BE2C (cell line): Measurements from ENCODE around the gene GLB1L2.

Experiments
- DNase-seq: peaks from one replicate; pipeline ENCODE4 v3.0.0-alpha.2; 2020
- H3K27me3 ChIP-seq: fragments of 250-450 bp; sonication (Bioruptor Pico); 2 replicates; pipeline ENCODE4 v1.5.1; 2020; ENCODE audit warnings: mild to moderate bottlenecking
- H3K36me3 ChIP-seq: fragments of 250-450 bp; sonication (Bioruptor Pico); 2 replicates; pipeline ENCODE4 v1.5.1; 2020; ENCODE audit warnings: mild to moderate bottlenecking
- H3K4me1 ChIP-seq: fragments of 250-450 bp; sonication (Bioruptor Pico); 2 replicates; pipeline ENCODE4 v1.5.1; 2020
- H3K4me3 ChIP-seq: 2 replicates; pipeline ENCODE4 v1.5.1; 2011; ENCODE audit warnings: low read depth, low read length
- H3K9me3 ChIP-seq: fragments of 250-450 bp; sonication (Bioruptor Pico); 2 replicates; pipeline ENCODE4 v1.5.1; 2020
- TF ChIP-seq, protein P1 (sequence below): IDR thresholded peaks from 2 replicates; pipeline ENCODE4 v1.5.1; 2012; ENCODE audit warnings: mild to moderate bottlenecking, low read depth, low read length

The GLB1L2 gene

DNA sequence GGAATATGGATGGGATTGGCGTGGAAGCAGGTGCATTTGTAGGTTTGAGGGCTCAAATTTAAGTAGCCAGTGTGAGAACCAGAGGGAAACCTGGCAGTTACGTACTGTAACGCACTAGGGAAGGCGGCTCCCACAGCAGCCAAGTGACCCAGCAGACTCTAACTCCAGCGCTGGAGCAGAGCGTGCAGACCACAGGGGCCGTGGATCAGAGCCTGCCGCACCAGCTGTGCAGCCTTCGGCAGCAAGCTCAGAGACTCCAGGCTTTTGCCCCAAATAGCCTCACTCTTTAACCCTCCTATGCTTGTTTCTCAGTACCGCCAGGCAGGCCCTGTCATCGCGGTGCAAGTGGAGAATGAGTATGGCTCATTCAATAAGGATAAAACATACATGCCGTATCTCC lies 43.3 kb upstream of the GLB1L2 start:
- TF ChIP-seq, protein P1, sequence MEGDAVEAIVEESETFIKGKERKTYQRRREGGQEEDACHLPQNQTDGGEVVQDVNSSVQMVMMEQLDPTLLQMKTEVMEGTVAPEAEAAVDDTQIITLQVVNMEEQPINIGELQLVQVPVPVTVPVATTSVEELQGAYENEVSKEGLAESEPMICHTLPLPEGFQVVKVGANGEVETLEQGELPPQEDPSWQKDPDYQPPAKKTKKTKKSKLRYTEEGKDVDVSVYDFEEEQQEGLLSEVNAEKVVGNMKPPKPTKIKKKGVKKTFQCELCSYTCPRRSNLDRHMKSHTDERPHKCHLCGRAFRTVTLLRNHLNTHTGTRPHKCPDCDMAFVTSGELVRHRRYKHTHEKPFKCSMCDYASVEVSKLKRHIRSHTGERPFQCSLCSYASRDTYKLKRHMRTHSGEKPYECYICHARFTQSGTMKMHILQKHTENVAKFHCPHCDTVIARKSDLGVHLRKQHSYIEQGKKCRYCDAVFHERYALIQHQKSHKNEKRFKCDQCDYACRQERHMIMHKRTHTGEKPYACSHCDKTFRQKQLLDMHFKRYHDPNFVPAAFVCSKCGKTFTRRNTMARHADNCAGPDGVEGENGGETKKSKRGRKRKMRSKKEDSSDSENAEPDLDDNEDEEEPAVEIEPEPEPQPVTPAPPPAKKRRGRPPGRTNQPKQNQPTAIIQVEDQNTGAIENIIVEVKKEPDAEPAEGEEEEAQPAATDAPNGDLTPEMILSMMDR = no peak
- H3K4me3 ChIP-seq = no peak overlapping the region
- H3K27me3 ChIP-seq = no peaks in the 10 kb centered on the region
- H3K9me3 ChIP-seq = no peaks in the 10 kb centered on the region
- DNase-seq = no peak
- no peaks in the 10 kb centered on the region for H3K36me3 ChIP-seq
- no peaks in the 10 kb centered on the region for H3K4me1 ChIP-seq

DNA sequence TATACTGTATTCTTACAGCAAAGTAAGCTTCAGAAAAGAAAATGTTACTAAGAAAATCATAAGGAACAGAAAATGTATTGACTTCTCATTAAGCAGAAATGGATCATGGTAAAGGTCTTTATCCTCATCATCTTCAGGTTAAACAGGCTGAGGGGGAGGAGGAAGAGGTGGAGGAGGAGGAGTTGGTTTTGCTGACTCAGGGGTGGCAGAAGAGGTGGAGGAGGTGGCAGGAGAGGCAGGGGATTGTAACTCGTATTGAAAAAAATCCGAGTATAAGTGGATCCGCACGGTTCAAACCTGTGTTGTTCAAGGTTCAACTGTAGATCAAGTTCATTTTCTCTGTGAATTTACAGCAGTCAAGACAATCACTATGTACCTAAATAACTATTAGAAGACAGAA lies 42.6 kb upstream of the GLB1L2 start:
- no peak for DNase-seq
- no peaks in the 10 kb centered on the region for H3K4me1 ChIP-seq
- H3K4me3 ChIP-seq = no peak overlapping the region
- TF ChIP-seq, protein P1 = no peak
- no peaks in the 10 kb centered on the region for H3K9me3 ChIP-seq
- H3K27me3 ChIP-seq = no peaks in the 10 kb centered on the region
- no peaks in the 10 kb centered on the region for H3K36me3 ChIP-seq

DNA sequence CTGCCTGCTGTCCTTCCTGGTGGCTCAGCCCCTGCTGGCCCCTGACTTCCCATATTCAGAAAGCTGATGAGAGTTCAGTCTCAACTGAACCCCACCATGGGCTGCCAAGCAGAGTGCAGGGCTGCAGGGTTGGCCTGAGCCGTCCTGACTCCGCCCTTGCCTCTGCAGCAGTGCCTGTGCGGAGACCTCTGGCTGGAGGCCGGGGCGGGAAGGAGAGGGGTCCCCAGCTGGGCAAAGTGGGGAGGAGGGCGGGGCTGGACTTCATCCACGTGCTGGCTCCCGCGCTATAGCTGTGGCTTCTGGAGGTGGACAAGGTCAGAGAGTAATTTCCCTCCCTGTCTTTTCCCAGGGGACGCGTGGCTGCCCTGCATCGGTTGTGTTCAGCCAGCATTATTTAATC lies 42.0 kb upstream of the GLB1L2 start:
- Histone ChIP-seq H3K27me3 (0 out of 2 replicates have a peak, but pooled peaks cover 3% of the 10 kb centered on the region), H3K9me3 (no peaks in the 10 kb centered on the region), H3K36me3 (no peaks in the 10 kb centered on the region), H3K4me1 (no peaks in the 10 kb centered on the region), H3K4me3 (no peak overlapping the region)
- TF ChIP-seq, protein P1 = no peak
- DNase-seq = no peak

DNA sequence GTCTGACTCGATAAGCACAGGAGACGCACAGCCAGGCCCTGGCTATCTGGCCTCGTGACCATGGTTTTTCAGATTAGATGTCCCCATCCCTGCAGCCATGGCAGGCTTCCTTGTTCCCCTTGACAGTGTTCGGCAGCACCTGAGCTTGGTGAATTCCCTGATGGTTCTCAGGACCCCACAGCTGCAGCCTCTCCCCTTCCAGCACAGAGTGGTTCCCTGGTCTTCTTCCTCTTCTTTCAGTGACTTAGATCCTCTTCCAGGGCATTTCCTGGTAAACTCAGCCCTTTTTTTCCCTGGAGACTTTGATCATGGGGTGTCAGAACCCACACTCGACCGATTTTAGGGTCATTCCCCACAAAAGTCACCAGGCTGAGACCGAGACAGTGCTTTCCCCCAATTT lies 41.1 kb upstream of the GLB1L2 start:
- DNase-seq = no peak
- Histone ChIP-seq H3K9me3 (no peaks in the 10 kb centered on the region), H3K4me1 (no peaks in the 10 kb centered on the region), H3K4me3 (no peak overlapping the region), H3K36me3 (no peaks in the 10 kb centered on the region), H3K27me3 (0 out of 2 replicates have a peak, but pooled peaks cover 5% of the 10 kb centered on the region)
- TF ChIP-seq, protein P1 = no peak

DNA sequence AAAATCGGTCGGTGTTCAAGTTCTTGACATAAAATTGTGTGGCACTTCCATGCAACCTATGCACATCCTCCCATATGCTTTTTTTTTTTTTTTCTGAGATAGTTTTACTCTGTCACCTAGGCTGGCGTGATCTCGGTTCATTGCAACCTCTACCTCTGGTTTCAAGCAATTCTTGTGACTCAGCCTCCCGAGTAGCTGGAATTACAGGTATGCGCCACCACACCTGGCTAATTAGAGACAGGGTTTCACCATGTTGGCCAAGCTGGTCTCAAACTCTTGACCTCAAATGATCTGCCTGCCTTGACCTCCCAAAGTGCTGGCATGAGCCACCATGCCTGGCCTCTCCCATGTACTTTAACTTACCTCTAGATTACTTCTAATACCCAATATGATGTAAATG lies 40.6 kb upstream of the GLB1L2 start:
- H3K27me3 ChIP-seq = 0 out of 2 replicates have a peak, but pooled peaks cover 5% of the 10 kb centered on the region
- no peaks in the 10 kb centered on the region for H3K36me3 ChIP-seq
- H3K9me3 ChIP-seq = no peaks in the 10 kb centered on the region
- no peaks in the 10 kb centered on the region for H3K4me1 ChIP-seq
- DNase-seq = no peak
- TF ChIP-seq, protein P1 = no peak
- no peak overlapping the region for H3K4me3 ChIP-seq

DNA sequence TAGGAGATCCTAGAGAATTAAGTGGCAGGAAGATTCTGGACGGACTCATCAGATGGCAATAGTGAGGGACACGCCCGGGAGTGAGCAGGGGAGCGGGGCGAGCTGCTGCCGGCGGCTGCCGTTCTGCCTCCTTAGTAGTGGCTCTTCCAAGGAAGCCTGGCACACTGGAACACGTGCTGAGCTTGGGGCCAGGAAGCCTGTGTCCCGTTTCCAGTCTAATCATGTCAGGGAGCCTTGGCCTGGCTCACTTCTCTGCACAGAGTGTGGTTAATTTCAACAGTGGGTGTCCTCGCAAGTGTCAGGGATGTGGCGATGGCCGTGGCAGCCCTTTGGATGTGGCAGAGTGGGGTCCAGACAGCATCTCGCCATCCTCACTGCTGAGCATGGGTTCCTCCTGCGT lies 39.1 kb upstream of the GLB1L2 start:
- TF ChIP-seq, protein P1 = no peak
- Histone ChIP-seq H3K4me3 (no peak overlapping the region), H3K4me1 (no peaks in the 10 kb centered on the region), H3K9me3 (no peaks in the 10 kb centered on the region), H3K27me3 (0 out of 2 replicates have a peak, but pooled peaks cover 5% of the 10 kb centered on the region), H3K36me3 (no peaks in the 10 kb centered on the region)
- DNase-seq = no peak
